Measurements from ENCODE around the gene TFEB. TPM values are rescaled to one million over a fixed set of nuclear protein-coding genes. Genes with fewer than 3 reads are reported as not detected.

TFEB gene
- total RNA-seq, 2 experiments from 2014 or later = 11.7 to 14.0 TPM

DNA sequence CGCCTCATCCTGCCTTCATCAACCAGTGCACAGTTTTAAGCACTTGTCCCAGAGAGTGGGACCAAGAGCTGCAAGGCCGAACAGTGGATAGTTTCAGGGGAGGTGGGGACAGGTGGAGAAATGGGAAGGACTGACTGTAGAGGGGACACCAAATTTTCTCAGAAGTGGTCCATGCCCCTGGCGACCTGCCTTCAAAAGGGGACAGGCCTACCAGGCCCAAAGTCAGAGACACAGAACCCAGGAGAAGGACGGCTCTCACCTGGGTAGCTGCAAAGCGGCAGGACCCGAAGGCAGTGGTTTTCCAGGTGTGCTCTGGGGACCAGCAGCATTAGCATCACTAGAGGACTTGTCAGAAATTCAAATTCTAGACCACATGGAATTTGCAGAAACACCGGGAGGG is 5.8 kb downstream of the TFEB start:
- CTCF ChIA-PET = interaction anchor here (1.3 kb wide), 1 partner anchor 24 kb away, joined by 7 read pairs; no protein-coding TSS in a partner anchor
- POLR2A ChIA-PET = no interaction called here

DNA sequence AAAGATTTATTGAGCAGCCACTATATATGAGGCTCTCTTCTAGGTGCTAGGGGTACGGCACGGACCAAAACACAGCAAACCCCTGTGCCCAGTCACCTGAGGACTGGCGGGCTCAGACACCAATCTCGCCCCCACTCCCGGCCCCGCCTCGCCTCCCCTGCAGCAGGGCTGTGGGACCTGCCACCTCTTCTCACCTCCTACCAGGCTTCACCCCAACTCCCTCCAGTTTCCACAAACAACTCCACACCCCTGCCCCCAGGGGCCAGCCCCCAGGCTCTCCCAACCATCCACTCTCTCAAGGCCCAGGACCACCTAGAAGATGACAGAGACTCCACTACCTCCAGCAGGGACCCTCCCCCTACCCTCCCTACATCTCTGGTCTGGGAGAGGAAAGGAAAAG is 6.5 kb downstream of the TFEB start:
- CTCF ChIA-PET = interaction anchor here (1.3 kb wide), 1 partner anchor 23 kb away, joined by 7 read pairs; no protein-coding TSS in a partner anchor
- POLR2A ChIA-PET = no interaction called here

DNA sequence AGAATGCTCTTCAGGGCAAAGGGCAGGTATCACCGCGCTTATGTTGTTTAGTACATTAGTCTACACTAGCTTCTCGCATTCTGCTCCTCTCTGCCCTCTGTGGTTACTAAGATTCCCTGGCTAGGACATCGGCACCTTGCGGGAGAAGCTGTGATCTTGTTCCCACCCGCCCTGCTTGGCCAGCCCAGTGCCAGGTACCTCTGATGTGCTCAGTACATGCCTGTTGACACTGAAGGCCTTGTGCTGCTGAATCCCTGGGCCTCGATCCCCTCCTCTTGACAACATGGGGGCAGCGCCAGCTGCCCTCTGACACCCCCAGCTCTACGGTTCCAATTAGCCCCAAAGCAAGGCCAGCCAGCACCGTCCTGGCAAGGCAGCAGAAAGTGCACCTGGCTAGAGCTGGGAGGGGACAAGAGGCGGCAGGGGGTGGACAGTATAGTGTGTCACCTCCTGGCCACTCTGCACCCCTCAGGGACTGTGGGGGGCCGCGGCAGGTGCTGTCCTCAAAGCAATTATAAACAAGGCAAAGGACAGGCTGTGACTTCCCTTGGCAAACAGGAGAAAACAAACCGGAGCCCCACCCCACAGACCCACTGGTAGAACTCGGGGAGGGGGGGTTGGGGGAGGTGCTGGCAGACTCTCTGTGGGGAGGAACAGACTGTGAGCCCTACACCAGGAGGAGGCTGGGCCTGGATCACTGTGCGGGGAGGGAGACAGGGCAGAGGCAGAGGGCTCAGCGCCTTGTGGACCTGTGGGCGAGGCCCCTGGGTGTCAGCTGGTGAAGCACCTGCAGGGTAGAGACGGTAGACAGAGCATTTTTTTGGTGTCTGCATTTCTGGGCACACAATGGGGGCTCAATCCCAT is 7.1 kb downstream of the TFEB start:
- CTCF ChIA-PET = interaction anchor here (1.3 kb wide), 1 partner anchor 22 kb away, joined by 7 read pairs; no protein-coding TSS in a partner anchor
- POLR2A ChIA-PET = no interaction called here

DNA sequence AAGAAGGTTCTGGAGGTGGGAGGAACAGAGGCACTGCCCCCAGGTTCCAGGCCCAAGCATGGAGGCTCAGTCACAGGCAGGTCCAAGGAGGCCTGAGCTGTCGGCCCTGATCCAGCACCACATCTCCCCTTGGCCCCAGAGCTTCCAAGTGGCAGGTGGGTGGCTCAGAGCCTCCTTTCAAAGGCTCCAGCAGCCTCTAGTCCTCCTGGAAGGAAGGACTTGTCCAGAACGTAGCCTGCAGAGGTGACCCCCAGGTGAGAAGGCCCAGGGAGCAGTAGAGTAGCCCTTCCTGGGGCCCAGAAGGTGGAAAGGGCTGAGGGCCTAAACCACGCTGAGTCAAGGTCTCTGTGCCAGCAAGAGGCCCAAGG is 7.7 kb downstream of the TFEB start:
- ChIA-PET CTCF (no interaction called here), POLR2A (no interaction called here)

DNA sequence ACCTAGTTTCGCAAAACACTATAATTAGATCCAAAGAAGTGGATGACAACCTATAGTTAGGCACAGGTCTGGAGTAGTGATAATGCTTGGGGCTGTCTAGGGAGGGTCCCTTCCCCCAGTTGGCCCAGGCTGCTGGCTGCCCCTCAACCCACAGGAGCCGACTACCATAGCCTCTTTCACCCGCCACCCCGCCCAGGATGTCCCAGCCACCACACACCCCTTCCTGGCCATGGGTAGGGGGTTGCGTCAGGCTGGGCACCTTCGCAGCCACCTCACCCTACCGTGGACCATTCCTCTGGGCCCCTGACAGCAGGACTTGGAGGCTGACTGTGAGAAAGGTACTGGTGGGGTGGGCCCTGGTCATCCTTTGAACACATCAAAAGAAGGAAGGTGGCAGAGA is 8.5 kb downstream of the TFEB start:
- POLR2A ChIA-PET = no interaction called here
- CTCF ChIA-PET = no interaction called here

DNA sequence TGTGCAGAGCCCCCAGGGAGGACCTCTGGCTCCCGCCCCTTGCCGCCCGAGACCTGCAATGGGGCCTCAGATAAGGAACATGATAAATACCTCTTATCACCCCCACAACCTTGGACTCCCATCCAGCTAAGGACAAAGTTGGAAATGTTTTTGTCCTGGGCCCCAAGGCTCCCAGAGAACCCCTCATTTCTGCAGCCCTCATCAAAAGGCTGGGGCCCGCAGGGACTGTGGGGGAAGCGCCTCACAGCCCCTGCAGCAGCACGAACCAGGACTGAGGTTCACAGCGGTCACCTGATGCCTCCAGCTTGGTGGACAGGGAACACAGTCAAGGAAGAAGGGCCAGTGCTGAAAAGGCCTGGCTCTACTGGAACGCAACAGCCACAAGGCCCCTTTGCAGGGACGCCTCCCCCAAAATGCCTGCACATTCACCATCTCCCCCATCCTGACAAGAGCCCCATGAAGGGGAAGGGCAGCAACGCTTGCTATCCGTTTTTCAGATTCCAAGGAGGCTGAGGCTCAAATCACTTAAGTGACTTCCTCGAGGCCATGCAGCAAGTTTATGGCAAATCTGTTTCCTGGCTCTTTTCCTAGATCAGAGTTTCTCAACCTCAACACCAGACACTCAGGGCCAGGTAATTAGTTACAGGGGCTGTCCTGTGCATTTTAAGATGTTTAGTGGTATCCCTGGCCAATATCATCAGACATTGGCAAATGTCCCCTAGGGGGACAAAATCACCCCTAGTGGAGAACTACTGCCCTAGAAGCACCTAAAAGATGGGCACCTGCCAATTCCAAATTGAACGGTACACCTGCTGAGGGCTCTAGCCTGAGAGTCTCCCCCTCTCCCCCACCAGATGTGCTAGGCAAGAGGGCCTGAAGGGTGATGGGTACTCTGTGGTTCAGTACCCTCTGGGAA is 10.6 kb downstream of the TFEB start:
- ChIA-PET CTCF (interaction anchor here (1.2 to 1.7 kb wide), 3 partner anchors 9 to 19 kb away, joined by 3 to 4 read pairs (median 4); no protein-coding TSS in a partner anchor), POLR2A (no interaction called here)

DNA sequence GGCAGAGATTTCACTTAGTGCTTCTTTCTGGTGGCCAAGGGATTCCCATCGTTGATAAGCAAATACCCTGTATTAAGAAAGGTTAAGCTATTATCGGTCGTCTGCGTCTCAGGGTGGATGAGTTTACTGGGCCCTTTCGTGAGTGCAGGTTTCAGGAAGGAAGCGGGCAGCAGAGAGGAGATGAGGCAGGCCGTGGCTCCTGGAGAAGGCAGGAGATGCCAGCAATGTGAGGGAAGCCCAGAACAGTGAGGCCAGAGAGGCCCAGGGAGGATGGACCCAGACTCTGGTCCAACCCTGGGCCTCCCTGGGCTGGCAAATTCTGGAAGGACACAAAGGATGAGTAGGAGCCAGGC is 11.2 kb downstream of the TFEB start:
- ChIA-PET POLR2A (no interaction called here), CTCF (interaction anchor here (1.5 to 1.7 kb wide), 2 partner anchors 9 to 19 kb away, joined by 4 read pairs; no protein-coding TSS in a partner anchor)

DNA sequence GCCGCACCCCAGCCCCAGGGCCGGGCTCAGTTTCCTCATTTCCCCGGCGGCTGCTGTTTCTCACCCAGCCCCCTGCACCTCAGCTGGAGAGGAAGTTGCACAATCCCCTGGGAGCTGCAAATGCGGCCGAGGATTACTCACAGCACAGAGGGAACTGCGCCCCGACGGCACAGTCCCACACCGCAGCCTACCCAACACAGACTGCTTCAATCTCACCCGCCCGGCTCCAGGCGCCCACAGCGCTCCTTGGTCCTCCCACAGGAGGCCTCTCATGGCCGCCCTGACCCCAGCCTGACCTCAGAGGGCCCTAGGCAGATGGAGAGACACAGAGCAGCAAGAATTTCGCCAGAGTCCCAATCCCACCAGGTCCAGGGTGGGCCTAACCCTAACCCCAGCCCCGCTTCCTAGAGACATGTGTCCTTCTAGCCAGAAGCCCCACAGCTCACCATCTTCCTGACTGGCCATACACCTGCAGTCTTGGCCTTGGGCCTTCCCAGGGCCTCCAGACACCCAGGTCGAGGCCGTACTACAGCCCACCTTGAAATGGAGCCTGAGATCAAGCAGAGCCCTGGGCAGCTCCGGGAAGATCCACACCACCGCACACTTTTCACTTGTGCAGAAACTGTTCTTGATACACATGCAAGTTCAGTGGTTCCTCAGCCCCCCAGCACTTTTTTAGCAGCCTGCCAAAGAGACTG is 11.7 kb downstream of the TFEB start:
- ChIA-PET POLR2A (no interaction called here), CTCF (interaction anchor here (1.5 to 1.7 kb wide), 2 partner anchors 10 to 18 kb away, joined by 4 read pairs; no protein-coding TSS in a partner anchor)

DNA sequence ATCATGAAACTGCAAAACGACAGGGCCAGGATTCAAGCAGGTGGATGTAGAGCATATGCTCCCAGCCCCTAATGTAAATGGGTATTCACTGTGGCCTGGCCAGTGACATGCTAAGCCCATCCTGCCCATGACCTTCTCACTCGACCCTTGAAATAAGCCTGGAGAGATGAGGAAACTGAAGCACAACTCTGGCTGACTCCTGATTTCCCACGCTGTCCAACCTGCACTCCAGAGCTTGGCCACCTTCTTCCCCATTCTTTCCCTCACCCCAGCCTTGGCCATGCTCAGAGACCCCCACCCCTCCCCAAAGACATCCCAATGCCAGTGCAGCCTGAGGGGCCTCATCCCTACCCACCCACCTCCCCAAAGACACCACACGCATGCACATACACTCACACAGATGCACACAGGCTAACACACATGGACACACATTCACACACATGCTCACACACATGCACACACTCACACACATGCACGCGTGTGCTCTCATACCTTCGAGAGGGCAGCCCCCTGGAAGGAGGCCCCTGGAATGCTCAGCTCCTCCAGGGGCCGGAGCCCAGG is 12.4 kb downstream of the TFEB start:
- CTCF ChIA-PET = interaction anchor here (1.5 to 1.7 kb wide), 2 partner anchors 11 to 17 kb away, joined by 4 read pairs; no protein-coding TSS in a partner anchor
- POLR2A ChIA-PET = no interaction called here

DNA sequence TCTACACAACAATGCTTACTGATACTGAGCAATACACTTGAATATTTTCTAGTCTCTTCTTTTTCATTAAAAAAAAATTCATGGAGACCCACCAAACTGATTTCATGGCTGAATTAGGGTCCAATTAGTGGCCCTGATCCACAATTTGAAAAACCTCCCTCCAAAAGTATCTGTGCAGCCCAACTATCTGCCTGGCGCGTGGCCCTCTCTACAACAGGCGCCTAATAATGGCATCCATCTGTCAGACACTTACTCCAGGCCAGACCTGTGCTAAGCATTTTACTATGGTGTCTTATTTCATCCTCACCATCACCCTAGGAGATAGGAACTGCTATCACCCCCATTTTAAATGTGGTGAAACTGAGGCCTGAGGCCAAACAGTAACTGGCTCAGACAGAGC is 14.0 kb downstream of the TFEB start:
- ChIA-PET POLR2A (no interaction called here), CTCF (interaction anchor here (1.3 kb wide), 1 partner anchor 54 kb away, joined by 3 read pairs; no protein-coding TSS in a partner anchor)

DNA sequence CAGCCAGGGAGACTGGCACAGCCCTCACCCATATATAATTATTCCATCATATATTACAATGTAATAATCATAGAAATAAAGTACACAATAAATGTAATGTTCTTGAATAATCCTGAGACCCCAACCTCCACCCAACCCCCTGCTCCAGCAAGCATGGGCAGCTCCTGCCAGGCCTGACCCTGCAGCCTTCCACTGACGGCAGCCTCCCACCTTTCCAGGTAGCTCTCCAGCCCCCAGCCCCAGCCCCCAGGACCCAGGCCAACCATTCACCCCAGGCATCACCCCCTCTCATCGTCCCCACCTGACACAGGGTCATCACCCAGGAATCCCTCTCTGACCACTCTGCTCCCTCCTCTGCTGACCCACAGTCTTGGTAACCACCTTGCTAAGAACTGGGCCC is 14.6 kb downstream of the TFEB start:
- POLR2A ChIA-PET = no interaction called here
- CTCF ChIA-PET = interaction anchor here (1.3 kb wide), 1 partner anchor 15 kb away, joined by 3 read pairs; no protein-coding TSS in a partner anchor

DNA sequence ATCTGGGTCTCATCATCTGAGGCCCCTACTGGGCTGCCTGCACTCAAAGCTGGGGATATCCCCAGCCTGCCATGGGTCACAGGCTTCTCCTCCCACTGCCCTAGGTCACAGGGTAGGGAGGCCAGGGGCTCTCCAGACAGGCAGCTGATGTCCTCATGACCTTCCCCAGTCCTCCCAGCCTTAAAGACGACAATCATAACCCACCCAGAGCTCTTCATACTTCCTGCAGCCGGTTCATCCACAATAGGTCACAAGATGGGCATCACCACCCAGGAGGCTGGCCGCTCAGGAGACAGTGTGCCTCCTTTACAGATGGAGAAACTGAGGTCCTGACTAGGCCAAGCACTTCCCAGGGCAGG is 15.2 kb downstream of the TFEB start:
- POLR2A ChIA-PET = no interaction called here

DNA sequence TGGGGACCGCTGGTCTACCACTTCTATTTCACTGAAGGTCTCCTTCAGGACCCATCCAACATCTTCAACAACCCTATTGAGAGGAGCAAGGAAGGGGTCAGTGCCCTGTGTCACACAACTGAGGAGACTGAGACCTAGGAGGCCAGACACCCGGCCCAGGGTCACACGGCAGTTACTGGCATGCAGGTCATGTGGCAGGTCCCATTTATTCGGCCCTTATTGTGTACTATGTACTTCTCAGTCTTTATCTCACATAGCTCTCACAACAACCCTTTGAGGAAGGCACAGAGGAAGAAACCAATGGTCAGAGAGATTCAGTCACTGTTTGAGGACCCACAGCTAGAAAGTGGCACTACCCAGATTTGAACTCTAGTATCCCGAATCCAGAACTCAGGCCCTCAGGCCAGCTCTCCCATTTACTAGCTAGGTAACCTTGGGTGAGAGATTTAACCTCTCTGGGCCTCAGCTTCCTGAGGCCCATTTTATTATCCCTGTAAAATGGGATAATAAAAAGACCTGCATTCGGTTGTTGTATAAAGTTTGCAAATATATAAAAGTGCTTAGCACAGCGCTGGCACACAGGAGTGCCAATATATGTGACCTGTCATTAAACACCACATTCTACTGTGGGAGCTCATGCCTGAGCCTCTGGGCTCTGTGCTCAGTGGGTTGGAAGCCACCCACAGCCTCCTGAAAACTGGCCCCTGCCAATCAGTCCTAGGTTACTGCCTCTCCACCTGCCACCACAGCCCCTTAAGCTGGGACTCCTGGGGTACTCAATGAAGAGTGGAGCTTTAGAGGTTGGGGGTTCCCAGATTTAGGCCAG is 15.8 kb downstream of the TFEB start:
- CTCF ChIA-PET = interaction anchor here (1.3 kb wide), 1 partner anchor 14 kb away, joined by 3 read pairs; no protein-coding TSS in a partner anchor
- POLR2A ChIA-PET = no interaction called here

More for the DNA sequence above, 15.2 kb downstream of the TFEB start:
- CTCF ChIA-PET = interaction anchor here (1.3 kb wide), 1 partner anchor 14 kb away, joined by 3 read pairs; no protein-coding TSS in a partner anchor

DNA sequence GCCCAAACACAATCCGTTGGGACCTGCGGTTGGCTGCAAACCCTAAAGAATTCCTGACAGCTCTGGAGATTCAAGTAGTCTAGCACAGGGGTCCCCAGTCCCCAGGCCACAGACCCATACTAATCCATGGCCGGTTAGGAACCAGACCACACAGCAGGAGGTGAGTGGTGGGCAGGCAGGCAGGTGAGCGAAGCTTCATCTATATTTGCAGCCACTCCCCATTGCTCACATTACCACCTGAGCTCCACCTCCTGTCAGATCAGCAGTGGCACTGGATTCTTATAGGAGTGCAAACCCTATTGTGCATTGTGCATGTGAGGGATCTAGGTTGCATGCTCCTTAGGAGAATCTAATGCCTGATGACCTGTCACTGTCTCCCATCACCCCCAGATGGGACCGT is 16.6 kb downstream of the TFEB start:
- ChIA-PET CTCF (no interaction called here), POLR2A (no interaction called here)

DNA sequence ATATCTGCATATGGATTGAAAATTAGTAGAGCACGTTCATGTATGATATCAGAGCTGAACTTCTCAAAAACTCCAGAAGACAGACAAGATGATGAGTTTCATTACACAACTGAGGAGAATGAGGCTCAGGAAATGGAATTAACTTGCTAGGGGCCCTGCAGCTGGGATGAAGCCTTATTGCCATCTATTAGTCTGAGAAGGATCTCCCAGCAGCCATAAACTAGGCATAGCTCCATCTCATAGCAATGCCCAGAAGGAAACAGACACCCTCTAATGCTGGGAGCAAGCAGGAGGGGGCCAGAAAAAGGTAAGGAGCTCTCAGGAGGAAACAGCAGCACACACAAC is 18.0 kb downstream of the TFEB start:
- CTCF ChIA-PET = no interaction called here
- POLR2A ChIA-PET = interaction anchor here (1.8 kb wide), 1 partner anchor 9 kb away, joined by 5 read pairs; no protein-coding TSS in a partner anchor

DNA sequence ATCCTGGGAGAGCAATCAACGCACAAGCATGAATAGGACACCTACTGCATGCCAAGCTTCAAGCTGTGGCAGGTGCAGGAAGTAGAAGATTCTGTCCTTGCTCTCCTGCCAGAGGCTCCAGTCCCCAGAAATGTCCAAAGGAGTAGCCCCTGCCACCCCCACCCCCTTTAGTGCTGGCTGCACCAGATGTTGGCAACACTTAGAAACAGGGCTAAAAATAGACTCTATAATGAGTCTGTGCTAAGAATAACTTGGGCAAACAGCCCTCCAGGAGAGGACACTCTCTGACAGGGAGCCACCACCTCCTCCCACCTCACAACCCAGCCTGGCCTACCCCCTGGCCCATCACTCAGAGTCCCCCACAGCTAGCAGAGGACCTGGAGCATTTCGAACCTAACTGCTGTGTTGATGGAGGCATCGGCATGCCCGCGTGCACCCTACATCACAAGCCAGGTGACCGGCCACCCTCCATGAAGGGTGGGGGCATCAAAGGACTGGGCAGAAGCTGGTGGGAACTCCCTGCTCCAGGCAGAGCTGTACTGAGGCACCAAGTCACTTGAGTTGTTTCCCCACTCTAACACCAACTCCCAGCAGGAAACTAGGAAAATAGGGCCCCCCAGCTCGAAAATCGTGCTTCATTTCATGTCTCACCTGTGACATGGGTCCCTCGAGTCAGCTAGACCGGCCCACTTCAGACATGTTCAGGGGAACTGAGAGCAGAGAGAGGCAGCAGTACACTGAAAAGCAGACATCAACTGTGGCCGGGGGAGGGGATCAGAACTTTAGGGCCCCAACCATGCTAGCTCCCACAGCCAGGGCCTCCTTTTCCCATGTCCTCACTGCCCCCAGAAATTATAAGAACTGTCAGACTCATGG is 18.7 kb downstream of the TFEB start:
- POLR2A ChIA-PET = interaction anchor here (1.8 kb wide), 1 partner anchor 9 kb away, joined by 5 read pairs; no protein-coding TSS in a partner anchor

DNA sequence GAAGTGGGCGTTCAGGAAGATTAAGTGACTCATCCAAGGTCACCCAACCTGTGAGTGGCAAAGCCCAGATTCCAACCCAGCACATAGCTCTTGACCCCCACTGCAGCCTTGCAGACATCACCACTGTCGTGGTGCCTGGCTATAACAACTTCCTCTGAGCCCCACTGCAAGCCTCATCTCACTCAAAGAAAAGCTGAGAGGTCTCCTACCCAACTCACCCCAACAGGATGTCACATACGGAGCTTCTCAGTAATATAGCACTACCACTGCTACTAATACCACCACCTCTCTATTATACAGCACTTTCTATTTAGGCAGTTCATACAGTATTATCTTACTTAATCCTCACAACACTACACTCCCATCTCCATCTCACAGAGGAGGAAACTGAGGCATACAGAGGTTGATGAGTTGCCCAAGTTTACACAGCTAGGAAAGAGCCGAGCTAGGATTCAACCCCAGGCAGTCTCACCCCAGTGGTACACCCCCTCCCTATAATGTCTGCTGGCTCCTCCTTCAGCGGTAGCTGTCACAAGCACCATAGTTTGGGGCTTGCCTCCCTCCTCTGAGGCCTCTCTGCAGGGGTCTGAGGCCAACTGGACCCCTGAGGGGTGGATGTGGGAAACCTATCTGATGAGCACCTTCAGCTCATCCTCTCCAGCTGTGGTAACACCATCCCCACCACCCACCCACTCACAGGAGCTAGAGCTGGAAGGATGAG is 19.5 kb downstream of the TFEB start:
- ChIA-PET POLR2A (interaction anchor here (1.8 kb wide), 1 partner anchor 8 kb away, joined by 5 read pairs; no protein-coding TSS in a partner anchor), CTCF (interaction anchor here (1.0 to 1.9 kb wide), 3 partner anchors 10 to 33 kb away, joined by 3 to 11 read pairs (median 3); no protein-coding TSS in a partner anchor)

More for the DNA sequence above, 18.7 kb downstream of the TFEB start:
- CTCF ChIA-PET = interaction anchor here (1.9 kb wide), 1 partner anchor 11 kb away, joined by 11 read pairs; no protein-coding TSS in a partner anchor
